Activated CD4-positive, alpha-beta T cell treated with anti-CD3 and anti-CD28 coated beads, Interleukin-2, amount 50 U/mL, for 4 hours (primary cell): ENCODE data around the gene DNAJC5.
"Not testable (repeated sequence)": the region's sequence is repeated elsewhere in the genome, so short reads cannot be mapped to it uniquely, and the experiment has no call there.

Experiments
- DNase-seq, 2 experiments: peaks; one replicate each; pipeline ENCODE4 v3.0.0-alpha.2; 2020

Gene DNAJC5, protein sequence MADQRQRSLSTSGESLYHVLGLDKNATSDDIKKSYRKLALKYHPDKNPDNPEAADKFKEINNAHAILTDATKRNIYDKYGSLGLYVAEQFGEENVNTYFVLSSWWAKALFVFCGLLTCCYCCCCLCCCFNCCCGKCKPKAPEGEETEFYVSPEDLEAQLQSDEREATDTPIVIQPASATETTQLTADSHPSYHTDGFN

DNA sequence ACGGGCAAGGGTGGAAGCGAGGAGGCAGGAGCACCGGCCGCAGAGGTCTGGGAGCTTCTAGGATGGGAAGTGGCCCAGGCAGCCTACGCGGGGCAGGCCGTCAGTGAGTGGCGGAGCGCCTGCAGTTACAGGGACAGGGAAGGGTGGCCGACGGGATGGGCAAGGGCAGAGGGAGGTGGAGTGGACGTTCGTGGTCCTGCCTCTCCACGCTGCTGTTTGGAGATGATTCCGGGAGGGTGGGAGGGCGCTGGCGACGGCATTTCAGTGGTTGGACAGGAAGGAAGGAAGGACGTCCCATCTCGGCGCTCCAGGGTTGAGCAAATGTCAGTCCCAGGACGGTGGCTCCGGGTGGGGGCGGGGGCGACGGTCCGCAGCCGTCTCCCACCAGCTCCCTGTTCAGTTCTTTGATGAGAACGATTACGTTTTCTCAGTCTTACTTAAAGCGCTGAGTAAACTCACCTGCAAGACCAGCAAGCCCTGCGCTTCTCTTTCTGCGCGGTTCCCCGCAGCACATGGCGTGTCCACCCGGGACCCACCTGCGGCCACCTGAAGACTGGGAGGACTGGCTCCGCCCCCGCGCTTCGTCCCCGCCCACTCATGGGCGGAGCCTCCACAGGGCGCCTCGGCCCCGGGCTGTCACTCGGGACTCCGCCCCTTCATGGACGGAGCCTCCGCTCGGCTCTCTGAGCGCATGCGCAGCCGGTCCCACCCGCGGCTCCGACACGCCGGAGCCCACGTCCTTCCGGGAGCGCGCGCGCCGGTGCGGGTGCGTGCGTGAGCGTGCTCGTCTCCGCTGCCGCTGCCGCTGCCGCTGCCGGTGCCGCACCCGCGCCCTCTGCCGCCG, at the start of gene DNAJC5:
Gene DNAJC5 (plus strand): TSS at position 769 of the 844 bp plus-strand sequence. CDS start 33,220 bp downstream, outside the sequence.
- DNase-seq: peak; percentile 92 to 94

DNA sequence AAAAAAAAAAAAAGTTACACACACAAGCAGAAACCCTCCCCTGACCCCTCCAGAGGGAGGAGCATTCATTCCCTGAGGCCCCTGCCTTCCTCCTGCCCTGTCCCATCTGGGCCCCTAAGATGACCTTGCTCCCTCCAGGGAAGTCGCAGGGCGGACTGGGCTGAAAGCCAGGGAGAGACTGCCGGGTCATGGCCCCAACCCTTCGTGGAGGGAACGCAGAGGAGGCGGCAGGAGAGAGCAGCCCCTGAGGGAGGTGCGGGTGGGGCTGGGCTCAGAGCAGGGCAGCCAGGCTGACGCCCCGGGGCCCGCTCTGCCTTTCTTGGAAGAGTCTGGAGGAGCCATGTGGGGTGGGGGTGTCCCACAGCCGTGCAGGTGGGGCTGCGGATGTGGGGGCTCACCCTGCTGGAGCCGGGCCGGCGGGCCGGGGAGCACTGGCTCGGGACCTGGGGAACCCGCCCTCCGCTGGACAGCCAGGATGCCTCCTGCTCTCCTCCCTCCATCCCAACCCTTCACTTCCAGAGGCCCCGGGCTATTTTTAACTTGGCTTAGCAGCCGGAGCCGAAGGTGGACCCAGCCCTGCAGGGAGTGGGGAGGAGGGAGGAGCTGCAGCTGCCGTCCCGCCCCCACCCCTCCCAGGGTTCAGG, 48.7 kb upstream of the DNAJC5 start:
- DNase-seq: no peak

DNA sequence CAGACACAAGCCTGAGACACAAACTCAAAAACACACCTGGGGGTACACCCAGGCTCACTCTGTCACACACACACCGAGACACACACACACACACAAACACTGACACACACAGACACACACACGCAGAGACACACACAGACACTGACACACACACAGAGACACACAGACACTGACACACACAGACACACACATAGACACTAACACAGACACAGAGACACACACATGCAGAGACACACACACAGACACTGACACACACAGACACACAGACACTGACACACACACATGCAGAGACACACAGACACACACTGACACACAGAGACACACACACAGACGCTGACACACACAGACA, 48.1 kb upstream of the DNAJC5 start:
- no peak for DNase-seq

DNA sequence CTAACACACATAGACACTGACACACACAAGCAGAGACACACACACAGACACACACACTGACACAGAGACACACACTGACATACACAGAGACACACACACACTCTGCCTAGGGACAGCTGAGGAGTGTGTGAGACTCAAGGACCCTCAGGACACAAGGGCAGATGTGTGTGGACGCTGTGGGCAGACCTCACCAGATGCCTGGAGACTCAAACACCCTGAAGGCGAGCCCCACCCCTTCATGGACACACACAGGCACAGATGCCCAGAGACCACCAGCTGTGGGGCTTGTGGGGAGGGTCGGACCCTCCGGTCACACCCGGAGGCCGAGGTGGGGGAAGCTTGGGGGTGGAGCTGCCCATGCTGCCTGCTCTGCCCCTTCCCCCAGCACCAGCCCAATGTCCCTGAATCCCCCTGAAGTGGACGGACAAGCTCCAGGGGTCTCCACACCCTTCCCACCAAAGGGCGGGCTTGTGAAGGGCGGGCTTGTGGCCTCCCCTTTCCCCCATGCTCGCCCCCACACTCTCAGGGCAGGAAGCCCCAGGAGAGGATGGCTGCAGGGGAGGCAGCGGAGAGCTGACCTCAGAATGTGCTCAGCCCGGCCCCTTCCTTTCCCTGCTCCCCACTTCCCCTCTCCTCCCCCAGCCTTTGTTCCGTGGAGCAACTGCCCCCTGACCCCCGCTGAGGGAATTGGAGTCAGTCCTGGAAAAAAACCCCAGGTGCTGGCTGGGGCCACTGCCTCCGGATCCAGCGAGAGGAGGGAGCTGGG, 47.5 kb upstream of the DNAJC5 start:
- no peak for DNase-seq

DNA sequence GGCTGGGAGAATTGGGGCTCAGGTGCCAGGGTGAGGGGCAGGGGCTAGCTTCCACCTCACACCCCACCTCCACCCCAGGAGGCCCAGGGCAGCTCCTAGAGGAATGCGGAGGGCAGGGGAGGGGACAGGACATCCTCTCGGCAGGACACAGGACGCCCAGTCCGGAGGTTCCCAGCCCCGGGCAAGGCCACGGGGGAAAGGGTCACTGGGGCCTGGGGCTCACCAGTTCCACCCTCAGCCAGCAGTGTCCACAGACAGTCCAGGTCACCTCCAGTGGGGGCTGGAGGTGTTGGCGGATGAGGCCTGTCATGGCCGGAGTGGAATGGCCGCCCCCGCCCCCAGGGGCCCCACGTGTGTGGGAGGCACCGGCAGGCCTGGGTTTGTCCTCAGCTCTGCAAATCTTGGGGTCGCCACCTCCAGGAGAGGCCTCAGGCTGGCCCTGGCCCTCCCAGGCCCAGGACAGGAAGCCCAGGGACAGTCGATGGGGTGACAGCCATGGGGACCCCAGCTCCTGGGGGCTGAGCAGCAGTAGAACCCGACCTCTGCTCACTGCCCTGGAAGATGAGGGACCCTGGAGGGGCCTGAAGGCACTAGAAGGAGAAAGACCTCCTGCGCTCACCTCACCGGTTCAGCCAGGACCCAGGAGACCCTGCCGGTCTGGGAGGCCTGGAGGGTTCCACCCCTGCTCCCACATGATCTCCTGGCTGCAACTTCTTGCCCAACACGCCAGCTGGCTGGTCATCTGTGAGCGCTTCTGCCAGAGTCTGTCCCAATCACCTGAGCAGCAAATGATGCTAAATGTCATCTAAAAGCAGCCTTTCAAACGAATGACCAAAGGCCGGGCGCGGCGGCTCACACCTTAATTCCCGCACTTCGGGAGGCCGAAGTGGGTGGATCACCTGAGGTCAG, 46.7 kb upstream of the DNAJC5 start:
- no peak for DNase-seq

DNA sequence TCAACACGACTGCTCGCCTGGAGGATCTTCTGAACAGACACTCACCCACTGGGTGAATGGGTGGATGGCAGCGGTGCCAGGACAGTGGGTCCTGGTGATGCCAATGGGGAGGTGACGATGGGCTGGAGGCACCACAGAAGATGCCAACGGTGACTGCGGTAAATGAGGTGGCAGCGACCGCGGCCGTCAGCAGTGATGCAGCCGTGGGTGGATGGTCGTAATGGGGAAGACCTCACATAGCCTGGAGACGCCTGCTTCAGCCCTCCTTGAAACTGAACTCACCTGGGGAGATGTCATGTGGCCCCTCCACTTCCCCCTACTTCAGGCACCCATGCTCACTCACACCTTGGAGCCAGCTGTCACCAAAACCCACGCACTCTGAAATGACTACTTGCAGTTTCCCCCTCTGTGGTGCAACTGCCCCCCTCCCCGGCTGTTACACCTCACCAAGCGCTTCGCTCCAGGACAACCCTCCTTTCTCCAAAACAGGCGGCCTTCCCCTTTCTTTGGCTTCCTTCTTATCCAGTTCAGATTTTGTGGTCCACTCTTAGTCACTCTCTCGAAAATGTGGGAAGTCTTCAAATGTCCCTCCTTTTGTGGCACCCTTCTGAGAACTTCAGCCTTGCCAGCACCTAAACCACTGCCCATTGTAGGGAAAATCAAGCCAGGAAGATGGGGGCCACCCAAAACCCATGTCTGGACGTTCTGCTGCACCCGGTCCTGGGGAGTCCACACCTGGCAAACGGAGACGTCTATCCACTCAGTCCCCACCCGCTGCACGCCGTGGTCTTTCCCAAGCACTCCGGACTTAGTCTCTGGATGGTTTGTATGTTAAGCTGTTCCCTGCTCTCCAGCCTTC, 44.0 kb upstream of the DNAJC5 start:
- DNase-seq: no peak

DNA sequence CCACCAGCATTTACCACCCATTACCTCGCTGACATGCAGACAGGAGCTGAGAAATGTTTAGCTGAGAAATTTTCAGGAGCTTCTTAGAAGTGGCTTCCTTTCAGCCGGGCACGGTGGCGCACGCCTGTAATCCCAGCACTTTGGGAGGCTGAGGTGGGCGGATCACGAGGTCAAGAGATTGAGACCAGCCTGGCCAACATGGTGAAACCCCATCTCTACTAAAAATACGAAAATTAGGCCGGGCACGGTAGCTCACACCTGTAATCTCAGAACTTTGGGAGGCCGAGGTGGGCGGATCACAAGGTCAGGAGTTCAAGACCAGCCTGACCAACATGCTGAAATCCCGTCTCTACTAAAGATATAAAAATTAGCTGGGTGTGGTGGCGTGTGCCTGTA, 43.4 kb upstream of the DNAJC5 start:
- DNase-seq: not testable (repeated sequence)

DNA sequence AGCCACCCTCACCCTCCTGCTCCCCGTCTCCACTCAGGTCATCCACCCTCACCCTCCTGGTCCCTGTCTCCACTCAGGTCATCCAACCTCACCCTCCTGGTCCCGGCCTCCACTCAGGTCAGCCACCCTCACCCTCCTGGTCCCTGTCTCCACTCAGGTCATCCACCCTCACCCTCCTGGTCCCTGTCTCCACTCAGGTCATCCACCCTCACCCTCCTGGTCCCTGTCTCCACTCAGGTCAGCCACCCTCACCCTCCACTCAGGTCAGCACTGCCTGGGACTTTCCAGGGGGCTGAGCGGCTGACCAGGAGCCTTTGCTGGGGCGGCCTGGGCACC, 41.2 kb upstream of the DNAJC5 start:
- DNase-seq: not testable (repeated sequence)

DNA sequence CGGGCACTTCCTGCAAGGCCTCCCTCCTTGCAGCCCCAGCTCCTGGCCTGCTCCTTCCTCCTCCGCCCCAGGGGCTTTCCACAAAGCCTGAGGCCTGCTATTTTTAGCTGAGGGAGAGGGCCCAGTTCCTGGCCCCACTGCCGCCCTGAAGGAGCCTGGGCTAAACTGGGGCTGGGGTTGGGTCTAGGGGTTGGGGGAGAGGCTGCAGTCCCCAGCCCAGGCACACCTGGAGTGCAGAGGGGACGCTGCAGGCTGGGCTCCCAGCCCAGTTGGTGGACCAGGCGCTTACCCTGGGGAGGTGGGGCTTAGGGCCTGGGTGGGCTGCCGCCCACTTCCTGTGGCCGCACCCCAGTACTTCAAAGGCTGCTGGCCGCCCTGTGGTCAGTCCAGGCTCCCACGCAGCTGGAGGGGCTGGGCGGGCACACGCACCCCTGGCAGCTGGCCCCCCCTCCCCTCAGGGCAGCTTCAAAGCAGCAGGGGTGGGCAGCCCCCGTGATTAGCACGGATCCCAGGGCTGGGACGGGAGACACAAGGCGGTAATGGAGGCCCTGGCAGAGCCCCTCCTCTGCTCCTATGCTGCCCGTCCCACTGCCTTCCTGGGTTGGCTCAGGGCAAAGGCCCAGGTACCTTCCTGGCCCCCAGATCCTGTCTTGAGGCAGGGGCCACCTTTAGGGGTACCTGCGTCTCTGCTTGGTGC, 40.7 kb upstream of the DNAJC5 start:
- no peak for DNase-seq

DNA sequence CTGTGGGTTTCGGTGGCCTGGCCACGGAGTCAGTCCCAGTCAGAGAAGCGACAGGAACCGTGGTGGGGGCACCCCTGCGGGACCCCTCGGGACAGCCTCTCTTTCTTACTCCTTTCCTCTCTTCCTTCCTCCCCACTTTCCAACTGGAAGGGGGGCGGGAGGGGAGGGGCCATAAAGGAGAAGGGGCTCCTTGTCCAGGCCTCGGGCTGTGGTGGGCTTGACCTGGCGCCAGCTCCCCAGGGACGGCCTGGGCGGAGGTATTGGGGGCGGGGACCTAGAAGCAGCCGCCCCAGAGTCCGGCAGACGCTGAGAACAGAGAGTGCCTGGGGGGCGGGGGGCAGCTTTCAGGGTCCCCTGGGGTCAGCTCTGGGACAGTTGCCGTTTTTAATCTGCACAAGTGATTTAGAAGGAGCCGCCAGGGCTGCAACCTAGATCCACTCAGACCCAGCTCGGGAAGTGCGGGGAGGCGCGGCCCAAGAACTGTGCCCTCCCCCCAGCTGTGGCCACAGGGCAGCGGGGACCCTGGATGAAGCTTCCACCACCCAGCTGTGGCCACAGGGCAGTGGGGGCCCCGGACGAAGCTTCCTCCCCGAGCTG, 40.1 kb upstream of the DNAJC5 start:
- DNase-seq: no peak

DNA sequence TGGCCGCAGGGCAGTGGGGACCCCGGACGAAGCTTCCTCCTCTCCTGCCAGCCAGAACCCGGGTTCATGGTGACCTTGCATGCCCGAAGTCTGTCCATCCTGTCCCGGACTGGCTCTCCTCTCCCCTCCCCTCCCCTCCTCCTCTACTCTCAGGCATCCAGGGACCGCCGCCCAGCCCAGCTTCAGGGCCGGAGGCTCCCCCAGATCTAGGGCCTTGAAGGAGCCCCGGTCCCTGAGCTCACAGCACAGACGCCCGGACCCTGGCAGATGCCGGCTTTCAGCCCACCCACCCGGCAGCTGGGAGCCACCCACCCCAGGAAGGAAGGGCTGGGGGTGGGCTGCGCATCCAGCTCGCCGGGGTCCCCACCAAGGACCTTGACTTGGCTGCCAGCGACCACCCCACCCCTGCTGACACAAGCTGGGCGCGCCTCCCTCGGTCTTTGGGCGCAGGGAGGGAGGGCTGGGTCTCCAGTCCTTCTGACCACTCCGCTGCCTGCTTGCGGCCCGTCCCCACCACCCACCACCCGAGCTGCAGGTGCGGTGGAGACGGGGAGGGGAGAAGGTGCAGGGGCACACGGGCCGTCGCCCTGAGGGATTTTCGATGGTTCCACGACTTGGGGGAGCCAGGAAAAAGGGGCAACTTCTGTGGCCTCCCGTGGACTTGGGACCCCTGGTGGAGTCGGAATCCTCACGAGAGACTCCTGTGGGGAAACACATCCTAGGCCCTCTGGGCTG, 39.4 kb upstream of the DNAJC5 start:
- DNase-seq: no peak

DNA sequence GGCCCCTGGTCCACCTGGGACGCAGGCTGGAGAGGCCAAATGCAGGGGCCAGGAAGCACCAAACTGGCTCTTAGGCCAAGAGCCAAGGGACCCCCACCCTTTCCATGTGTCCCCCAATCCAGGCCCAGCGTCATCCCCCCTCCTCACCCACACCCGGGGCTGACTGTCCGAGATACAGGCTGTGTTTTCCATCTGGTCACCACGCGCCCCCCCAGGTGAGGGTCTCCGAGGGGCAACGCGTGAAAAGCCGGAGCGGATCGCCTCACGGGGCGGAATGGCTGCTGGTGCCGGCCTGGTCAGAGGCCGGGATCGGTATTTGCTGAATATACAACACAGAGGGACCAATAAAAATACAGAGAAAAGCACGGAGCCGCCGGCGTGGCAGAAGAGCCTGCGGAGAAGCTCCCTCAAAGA, 38.8 kb upstream of the DNAJC5 start:
- DNase-seq: no peak

DNA sequence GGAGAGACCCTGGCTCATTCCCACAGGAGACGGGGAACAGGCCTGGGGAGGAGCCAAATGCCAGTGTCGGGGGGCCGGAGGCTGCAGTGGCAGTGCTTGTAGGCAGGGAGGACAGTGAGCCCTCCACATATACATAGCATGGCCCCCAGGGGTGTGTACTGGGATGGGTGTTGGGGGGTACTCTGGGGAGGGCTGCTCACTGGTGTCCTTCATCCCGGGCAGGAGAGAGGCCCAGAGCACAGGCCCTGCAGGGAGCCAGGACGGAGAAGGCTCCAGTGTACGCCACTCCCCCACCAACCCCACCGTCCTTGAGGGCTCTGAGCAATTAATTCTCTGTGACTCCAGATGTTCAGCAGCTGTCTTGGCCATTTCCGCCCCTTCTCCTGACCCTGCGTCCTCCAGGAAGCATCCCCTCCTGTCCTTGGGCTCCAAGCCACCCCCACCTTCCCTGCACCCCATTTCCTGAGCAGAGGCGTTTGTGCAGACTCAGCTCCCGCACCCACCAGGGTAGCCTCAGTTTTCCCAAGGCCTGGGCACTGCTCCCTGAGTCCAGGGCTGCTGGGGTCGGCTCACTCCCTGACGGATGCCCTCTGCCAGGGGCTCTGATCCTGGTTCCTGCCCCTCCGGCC, 37.0 kb upstream of the DNAJC5 start:
- DNase-seq: no peak

DNA sequence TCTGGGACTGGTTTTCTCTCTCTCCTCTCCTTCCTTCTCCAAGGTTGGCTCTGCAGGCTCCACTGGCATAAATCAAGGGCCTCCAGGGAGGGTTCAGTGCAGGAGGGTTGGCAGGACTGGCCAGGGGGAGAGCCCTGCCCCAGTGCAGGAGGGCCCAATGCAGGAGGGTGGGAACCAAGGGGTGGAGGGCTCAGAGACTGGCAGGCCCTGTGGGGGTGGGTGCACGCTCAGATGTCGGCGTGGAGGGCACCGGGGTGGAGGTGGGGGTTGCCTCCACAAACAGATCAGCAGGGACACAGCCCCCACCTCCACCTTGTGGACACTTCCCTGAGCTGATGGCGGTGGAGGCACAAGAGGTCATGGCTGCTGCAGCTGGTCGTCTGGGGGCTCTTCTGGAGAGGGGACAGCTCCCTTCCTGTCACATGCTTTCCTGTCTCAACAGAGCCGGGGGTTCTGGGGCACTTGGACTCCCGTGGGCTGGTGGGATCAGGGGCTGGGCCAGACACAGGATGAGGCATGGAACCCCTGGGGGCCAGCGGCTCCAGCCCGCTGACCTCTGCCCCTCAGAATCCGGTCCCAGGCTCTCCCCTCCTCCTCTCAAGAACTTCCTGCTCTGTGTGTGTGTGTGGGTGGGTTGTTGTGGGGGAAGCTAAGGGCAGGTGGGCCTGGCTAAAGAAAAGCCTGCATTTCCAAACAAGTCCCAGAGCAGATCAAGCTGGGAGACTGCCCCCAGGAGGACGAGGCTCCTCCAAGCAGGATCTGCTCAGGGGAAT, 36.3 kb upstream of the DNAJC5 start:
- no peak for DNase-seq

DNA sequence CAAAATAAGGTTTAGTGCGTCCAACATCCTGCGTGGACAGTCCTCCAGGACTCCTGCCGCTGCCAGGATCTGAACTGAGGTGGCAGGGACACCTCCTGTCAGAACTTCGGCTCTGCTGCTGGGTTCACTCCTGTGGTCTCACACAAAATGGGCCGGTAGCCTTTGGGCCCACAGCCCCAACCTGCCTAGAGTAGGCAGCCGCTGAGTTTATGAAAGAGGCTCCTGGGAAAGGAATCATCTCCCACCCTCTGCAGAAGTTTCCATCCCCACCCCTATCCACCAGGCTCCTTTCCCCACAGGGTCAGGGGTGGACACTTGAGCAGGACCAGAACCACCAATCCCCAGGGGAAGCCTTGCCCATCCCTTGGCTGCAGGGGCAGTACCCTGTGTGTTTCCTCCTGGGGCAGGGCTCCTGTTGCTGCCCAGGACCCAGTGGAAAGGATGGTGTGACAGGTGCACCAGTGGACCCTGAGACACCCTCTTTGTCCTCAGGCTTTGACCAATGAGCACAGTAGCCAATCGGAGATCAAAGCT, 35.7 kb upstream of the DNAJC5 start:
- DNase-seq: no peak

DNA sequence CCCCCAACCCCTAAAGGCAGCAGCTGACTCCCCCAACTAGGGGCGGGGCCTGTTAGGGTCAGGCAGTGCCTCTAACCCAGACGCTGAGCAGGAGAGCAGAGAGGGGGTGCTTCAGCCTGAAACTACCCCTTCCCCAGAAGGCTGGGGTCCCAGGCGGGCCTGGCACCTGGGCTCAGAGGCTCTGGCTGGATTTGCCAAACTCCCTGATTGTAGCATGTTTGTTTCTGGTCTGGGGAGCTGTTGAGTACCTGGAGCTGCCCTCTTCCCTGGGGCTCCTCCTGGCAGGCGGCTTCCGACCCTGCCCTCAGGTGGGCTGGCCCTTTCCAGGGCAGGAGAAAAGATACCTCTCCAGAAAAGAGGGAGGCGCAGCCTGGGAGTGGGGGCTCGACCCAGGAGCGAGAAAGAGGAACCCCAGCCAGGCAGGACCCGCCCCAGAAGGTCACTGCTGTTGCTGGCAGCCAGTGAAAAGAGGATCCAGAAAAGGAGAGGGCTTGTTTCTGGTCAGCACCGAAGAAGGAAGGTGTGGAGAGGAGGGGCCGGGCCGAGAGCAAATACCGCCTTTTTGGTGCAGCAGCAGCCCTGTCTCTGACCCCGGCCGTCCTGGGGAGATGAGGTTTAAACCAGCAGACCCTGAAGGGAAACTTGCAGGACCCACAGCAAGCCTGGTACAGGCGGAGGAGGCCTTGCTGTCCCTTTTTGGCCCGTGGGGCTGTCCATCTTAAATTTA, 34.4 kb upstream of the DNAJC5 start:
- DNase-seq: no peak

DNA sequence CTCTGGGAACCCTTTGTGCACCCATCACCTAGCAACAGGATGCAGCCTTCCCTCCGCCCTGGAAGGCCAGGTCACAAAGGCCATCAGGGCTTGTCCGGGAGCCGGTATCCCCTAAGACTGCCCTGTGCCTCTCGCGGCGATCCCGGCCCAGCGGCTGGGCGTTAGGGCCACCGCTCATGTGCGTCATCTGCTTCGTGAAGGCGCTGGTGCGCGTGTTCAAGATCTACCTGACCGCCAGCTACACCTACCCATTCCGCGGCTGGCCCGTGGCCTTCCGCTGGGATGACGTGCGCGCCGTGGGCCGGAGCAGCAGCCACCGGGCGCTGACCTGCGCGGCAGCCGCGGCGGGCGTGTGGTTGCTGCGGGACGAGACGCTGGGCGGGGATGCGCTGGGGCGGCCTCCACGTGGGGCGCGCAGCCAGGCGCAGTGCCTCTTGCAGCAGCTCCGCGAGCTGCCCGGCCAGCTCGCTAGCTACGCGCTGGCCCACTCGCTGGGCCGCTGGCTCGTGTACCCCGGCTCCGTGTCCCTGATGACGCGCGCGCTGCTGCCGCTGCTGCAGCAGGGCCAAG, 33.5 kb upstream of the DNAJC5 start, which contains the start of gene ABHD16B:
Gene ABHD16B (plus strand): TSS at position 134 of the 570 bp plus-strand sequence. CDS start 43 bp downstream, at position 177.
- no peak for DNase-seq
